Measurements from ENCODE around the gene NOP56. TPM values are rescaled to one million over a fixed set of nuclear protein-coding genes. Genes with fewer than 3 reads are reported as not detected.

Gene NOP56
- total RNA-seq = 45.6 TPM
- long read RNA-seq, transcript NOP56-201 (12 exons, 2,400 nt) = major isoform, 37 of 41 reads
- long read RNA-seq, partial matches to known transcripts = 0 of 41 reads
- long read RNA-seq, other reads (novel, unspliced or antisense) = 3 of 41 reads

GRCh38 chr20:2651772-2652723 lies at the start of gene NOP56:
Gene NOP56 (plus strand): TSS chr20:2652632. CDS start chr20:2652661, 29 bp downstream.
- DNase-seq (peak; percentile 94), ATAC-seq (ENCODE audit: poor library complexity) (peak; percentile 99)
- intact Hi-C loops (cut with DNase I) = no loop called here

- DNase-seq = no peak
- ATAC-seq (ENCODE audit: poor library complexity) = no peak
Observed at GRCh38 chr20:2602746-2603145, 49.7 kb upstream of the NOP56 start.

GRCh38 chr20:2603816-2604505 lies 48.5 kb upstream of the NOP56 start:
- ATAC-seq (ENCODE audit: poor library complexity) (no peak), DNase-seq (no peak)
- intact Hi-C loops (cut with DNase I) = no loop called here

More at GRCh38 chr20:2602746-2603145, 49.7 kb upstream of the NOP56 start:
- intact Hi-C loops (cut with DNase I) = no loop called here

GRCh38 chr20:2604506-2604835 lies 48.0 kb upstream of the NOP56 start:
- no peak for ATAC-seq (ENCODE audit: poor library complexity)
- no peak for DNase-seq
- intact Hi-C loops (cut with DNase I) = no loop called here

- ATAC-seq (ENCODE audit: poor library complexity) (no peak), DNase-seq (no peak)
- intact Hi-C loops (cut with DNase I) = no loop called here
Observed at GRCh38 chr20:2606507-2607006, 45.9 kb upstream of the NOP56 start.

- intact Hi-C loops (cut with DNase I) = no loop called here
- ATAC-seq (ENCODE audit: poor library complexity) (no peak), DNase-seq (no peak)
Observed at GRCh38 chr20:2610326-2610725, 42.1 kb upstream of the NOP56 start.

- ATAC-seq (ENCODE audit: poor library complexity) (no peak), DNase-seq (no peak)
- intact Hi-C loops (cut with DNase I) = no loop called here
Observed at GRCh38 chr20:2610941-2611720, 41.3 kb upstream of the NOP56 start.

GRCh38 chr20:2612073-2612472 lies 40.4 kb upstream of the NOP56 start:
- intact Hi-C loops (cut with DNase I) = no loop called here
- no peak for DNase-seq
- no peak for ATAC-seq (ENCODE audit: poor library complexity)

GRCh38 chr20:2616634-2617033 lies 35.8 kb upstream of the NOP56 start:
- DNase-seq (no peak), ATAC-seq (ENCODE audit: poor library complexity) (no peak)
- intact Hi-C loops (cut with DNase I) = no loop called here

GRCh38 chr20:2617099-2617714 lies 35.2 kb upstream of the NOP56 start:
- ATAC-seq (ENCODE audit: poor library complexity) (no peak), DNase-seq (no peak)
- intact Hi-C loops (cut with DNase I) = no loop called here

- ATAC-seq (ENCODE audit: poor library complexity) = no peak
- no peak for DNase-seq
- intact Hi-C loops (cut with DNase I) = no loop called here
Observed at GRCh38 chr20:2618815-2619214, 33.6 kb upstream of the NOP56 start.

GRCh38 chr20:2619337-2619736 lies 33.1 kb upstream of the NOP56 start:
- DNase-seq = no peak
- ATAC-seq (ENCODE audit: poor library complexity) = no peak
- intact Hi-C loops (cut with DNase I) = no loop called here

- ATAC-seq (ENCODE audit: poor library complexity) = no peak
- no peak for DNase-seq
- intact Hi-C loops (cut with DNase I) = no loop called here
Observed at GRCh38 chr20:2619961-2620595, 32.4 kb upstream of the NOP56 start.

- intact Hi-C loops (cut with DNase I) = no loop called here
- DNase-seq = peak; percentile 57
- ATAC-seq (ENCODE audit: poor library complexity) = peak; percentile 62
Observed at GRCh38 chr20:2624190-2624589, 28.2 kb upstream of the NOP56 start.

GRCh38 chr20:2625062-2625461 lies 27.4 kb upstream of the NOP56 start:
- ATAC-seq (ENCODE audit: poor library complexity) (peak; percentile 49), DNase-seq (no peak)
- intact Hi-C loops (cut with DNase I) = no loop called here

- no peak for ATAC-seq (ENCODE audit: poor library complexity)
- no peak for DNase-seq
- intact Hi-C loops (cut with DNase I) = no loop called here
Observed at GRCh38 chr20:2626853-2627541, 25.4 kb upstream of the NOP56 start.

- DNase-seq (no peak), ATAC-seq (ENCODE audit: poor library complexity) (no peak)
- intact Hi-C loops (cut with DNase I) = no loop called here
Observed at GRCh38 chr20:2631228-2631627, 21.2 kb upstream of the NOP56 start.

Measured in Right ventricle myocardium superior (tissue), 1 donor.